Colonic mucosa (tissue), 4 donors: ENCODE measurements around the gene SPSB1. TPM values are rescaled to one million over a fixed set of nuclear protein-coding genes. Genes with fewer than 3 reads are reported as not detected.

Experiments used
- DNase-seq: peaks from one replicate; pipeline ENCODE4 v3.0.0-alpha.2; 2020
- H3K27ac ChIP-seq: fragments of 200-600 bp; one replicate; pipeline ENCODE4 v1.8.0; 2021
- H3K27me3 ChIP-seq: fragments of 200-600 bp; one replicate; pipeline ENCODE4 v1.8.0; 2021
- H3K36me3 ChIP-seq: fragments of 200-600 bp; one replicate; pipeline ENCODE4 v1.8.0; 2021
- H3K4me1 ChIP-seq: fragments of 200-600 bp; one replicate; pipeline ENCODE4 v1.8.0; 2021; ENCODE audit warnings: mild to moderate bottlenecking
- H3K4me3 ChIP-seq: fragments of 200-600 bp; one replicate; pipeline ENCODE4 v1.8.0; 2021
- H3K9ac ChIP-seq, 2 donors: one replicate each; pipeline ENCODE4 v1.7.0; 2013; ENCODE audit warnings: control low read depth in 2 of 2, low read depth in 2 of 2, low read length in 2 of 2
- H3K9me3 ChIP-seq: fragments of 200-600 bp; one replicate; pipeline ENCODE4 v1.8.0; 2021
- intact Hi-C: fragments of 100-400 bp; cut with DNase I; formaldehyde crosslinking; loops from one replicate; pipeline ENCODE4 v1.14.1; 2022
- total RNA-seq, 2 donors: library from RNA; stranded (reverse); fragmentation: NEBNext Ultra II Directional in 1 of 2; extraction: Animal tissue kit (Norgen Biotek cat#: 25700) in 1 of 2; gene quantifications; one replicate each; pipeline ENCODE4 v1.2.1, GENCODE V29; 2021
- TF ChIP-seq, protein P1 (sequence below): fragments of 200-600 bp; IDR thresholded peaks from one replicate; pipeline ENCODE4 v1.8.0; 2022; ENCODE audit warnings: antibody characterized with exemption, mild to moderate bottlenecking
- donor health status: healthy.
- donor health status: DM: no; HTN: no; CAD: no.
- donor health status: DM: no; HTN: no; CAD: no.

The SPSB1 gene
- total RNA-seq, 2 donors from 2014 or later = 14.9 to 28.7 TPM

- intact Hi-C loops = no loop called here
These were observed 30.1 kb downstream of the SPSB1 start for GRCh38 chr1:9322661-9323244.

DNA sequence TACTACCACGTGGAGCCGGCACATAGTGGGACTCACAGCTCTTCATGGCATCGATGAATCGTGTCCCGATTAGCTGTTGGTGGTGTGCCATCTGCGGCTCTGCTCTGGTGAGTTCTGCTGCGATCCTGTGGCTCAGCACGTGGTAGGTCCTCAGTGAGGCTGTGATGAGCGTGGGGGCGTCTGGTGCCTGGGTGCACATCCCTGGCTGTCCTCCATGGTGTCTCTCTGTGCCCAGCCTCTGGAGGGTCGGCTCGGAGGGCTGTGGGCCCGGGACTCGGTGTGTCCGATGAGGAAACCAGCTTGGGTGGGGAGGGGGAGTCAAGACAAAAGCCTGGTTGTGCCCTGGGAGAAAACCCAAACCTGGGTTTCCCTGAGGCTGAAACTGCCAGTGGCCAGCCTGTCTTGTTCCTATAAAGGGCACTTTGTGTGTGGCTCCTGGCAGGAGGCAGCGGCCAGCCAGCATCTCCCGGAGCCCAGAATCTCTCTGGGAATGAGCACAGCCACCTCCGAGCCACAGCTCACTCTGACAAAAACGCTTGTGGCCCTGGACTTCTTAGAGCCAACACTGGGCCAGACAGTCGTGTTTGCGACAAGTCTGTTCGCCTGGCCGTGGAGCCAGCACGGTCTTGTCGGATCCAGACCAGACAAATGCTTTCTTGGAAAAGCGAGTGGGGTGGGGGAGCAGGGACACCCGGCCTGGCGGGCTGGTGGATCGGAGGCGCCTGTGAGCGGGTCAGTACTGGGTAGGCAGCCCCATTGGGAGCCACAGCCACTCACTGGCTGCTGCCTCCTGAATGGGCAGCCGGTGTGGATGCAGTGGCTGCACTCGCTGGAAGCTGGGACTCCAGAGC, 31.8 kb downstream of the SPSB1 start:
- TF ChIP-seq, protein P1, sequence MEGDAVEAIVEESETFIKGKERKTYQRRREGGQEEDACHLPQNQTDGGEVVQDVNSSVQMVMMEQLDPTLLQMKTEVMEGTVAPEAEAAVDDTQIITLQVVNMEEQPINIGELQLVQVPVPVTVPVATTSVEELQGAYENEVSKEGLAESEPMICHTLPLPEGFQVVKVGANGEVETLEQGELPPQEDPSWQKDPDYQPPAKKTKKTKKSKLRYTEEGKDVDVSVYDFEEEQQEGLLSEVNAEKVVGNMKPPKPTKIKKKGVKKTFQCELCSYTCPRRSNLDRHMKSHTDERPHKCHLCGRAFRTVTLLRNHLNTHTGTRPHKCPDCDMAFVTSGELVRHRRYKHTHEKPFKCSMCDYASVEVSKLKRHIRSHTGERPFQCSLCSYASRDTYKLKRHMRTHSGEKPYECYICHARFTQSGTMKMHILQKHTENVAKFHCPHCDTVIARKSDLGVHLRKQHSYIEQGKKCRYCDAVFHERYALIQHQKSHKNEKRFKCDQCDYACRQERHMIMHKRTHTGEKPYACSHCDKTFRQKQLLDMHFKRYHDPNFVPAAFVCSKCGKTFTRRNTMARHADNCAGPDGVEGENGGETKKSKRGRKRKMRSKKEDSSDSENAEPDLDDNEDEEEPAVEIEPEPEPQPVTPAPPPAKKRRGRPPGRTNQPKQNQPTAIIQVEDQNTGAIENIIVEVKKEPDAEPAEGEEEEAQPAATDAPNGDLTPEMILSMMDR = no peak
- Histone ChIP-seq H3K4me1 (peaks cover 6% of the 10 kb centered on the region), H3K27me3 (no peaks in the 10 kb centered on the region), H3K27ac (peak overlapping the region; percentile 11), H3K36me3 (no peaks in the 10 kb centered on the region), H3K9ac (no peak overlapping the region), H3K9me3 (no peaks in the 10 kb centered on the region), H3K4me3 (no peak overlapping the region)
- intact Hi-C loops = no loop called here
- DNase-seq = no peak

More at GRCh38 chr1:9322661-9323244, 30.1 kb downstream of the SPSB1 start:
- Histone ChIP-seq H3K9me3 (no peaks in the 10 kb centered on the region), H3K9ac (no peak overlapping the region), H3K36me3 (no peaks in the 10 kb centered on the region), H3K27ac (no peak overlapping the region), H3K4me3 (no peak overlapping the region), H3K27me3 (no peaks in the 10 kb centered on the region), H3K4me1 (peaks cover 6% of the 10 kb centered on the region)
- DNase-seq = no peak
- TF ChIP-seq, protein P1 = no peak

- Histone ChIP-seq H3K4me3 (no peak overlapping the region), H3K27ac (peak overlapping the region; percentile 57), H3K4me1 (peaks cover 5% of the 10 kb centered on the region), H3K9ac (peak overlapping the region; percentile 28 to 33), H3K36me3 (no peaks in the 10 kb centered on the region), H3K9me3 (no peaks in the 10 kb centered on the region), H3K27me3 (no peaks in the 10 kb centered on the region)
- intact Hi-C loops = no loop called here
- peak; percentile 34 for DNase-seq
- TF ChIP-seq, protein P1 = no peak
These were observed 33.9 kb downstream of the SPSB1 start for GRCh38 chr1:9326596-9326995.

DNA sequence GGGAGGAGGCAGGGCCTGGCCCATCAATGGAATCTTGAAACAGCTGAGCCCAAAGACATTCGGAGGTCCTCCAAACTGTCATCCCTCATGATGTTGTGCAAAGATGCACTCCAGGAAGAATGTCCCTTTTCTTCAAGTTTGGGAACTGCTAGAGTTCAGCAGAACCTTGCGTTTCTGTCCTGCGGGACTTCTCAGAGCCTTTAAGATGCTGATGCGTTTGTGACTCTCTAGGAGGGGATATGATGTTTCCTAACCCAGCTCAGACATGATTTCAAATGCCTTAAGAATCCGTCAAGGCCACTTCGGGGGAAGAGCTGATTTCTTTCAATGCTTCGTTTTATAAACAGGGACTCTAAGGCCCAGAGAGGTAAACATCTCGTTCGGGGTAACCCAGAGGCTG, 35.5 kb downstream of the SPSB1 start:
- H3K4me1 ChIP-seq = no peaks in the 10 kb centered on the region

GRCh38 chr1:9328715-9329114, 36.0 kb downstream of the SPSB1 start:
- no peaks in the 10 kb centered on the region for H3K36me3 ChIP-seq
- peak overlapping the region; percentile 32 for H3K27ac ChIP-seq
- DNase-seq = peak; percentile 47
- TF ChIP-seq, protein P1 = no peak
- no peak overlapping the region for H3K4me3 ChIP-seq
- no peak overlapping the region for H3K9ac ChIP-seq
- H3K27me3 ChIP-seq = no peaks in the 10 kb centered on the region
- no peaks in the 10 kb centered on the region for H3K9me3 ChIP-seq
- H3K4me1 ChIP-seq = no peaks in the 10 kb centered on the region
- intact Hi-C loops = no loop called here

More for the DNA sequence above, 35.5 kb downstream of the SPSB1 start:
- Histone ChIP-seq H3K27ac (peak overlapping the region; percentile 32), H3K27me3 (no peaks in the 10 kb centered on the region), H3K9me3 (no peaks in the 10 kb centered on the region), H3K36me3 (no peaks in the 10 kb centered on the region), H3K4me3 (no peak overlapping the region), H3K9ac (no peak overlapping the region)
- intact Hi-C loops = no loop called here
- no peak for DNase-seq
- TF ChIP-seq, protein P1 = no peak
